ENCODE measurements around the gene ZC3H8. TPM values are rescaled to one million over a fixed set of nuclear protein-coding genes. Genes with fewer than 3 reads are reported as not detected.
A peak's percentile ranks its signal among the peaks of the same experiment; 100 is the strongest.

Gene ZC3H8
- total RNA-seq, 1 donor from 2014 or later = 6.1 TPM

GRCh38 chr2:112277596-112278220 lies 22.9 kb upstream of the ZC3H8 start:
- Mint-ChIP-seq H3K4me1 (ENCODE audit: unreplicated experiment) (no peaks in the 10 kb centered on the region), H3K9me3 (ENCODE audit: unreplicated experiment) (no peaks in the 10 kb centered on the region), H3K27ac (ENCODE audit: unreplicated experiment) (no peak overlapping the region), H3K4me3 (ENCODE audit: unreplicated experiment) (no peak overlapping the region), H3K36me3 (ENCODE audit: low read depth, unreplicated experiment) (no peaks in the 10 kb centered on the region), H3K27me3 (ENCODE audit: unreplicated experiment) (peaks cover 1% of the 10 kb centered on the region)
- TF ChIP-seq, protein P1, sequence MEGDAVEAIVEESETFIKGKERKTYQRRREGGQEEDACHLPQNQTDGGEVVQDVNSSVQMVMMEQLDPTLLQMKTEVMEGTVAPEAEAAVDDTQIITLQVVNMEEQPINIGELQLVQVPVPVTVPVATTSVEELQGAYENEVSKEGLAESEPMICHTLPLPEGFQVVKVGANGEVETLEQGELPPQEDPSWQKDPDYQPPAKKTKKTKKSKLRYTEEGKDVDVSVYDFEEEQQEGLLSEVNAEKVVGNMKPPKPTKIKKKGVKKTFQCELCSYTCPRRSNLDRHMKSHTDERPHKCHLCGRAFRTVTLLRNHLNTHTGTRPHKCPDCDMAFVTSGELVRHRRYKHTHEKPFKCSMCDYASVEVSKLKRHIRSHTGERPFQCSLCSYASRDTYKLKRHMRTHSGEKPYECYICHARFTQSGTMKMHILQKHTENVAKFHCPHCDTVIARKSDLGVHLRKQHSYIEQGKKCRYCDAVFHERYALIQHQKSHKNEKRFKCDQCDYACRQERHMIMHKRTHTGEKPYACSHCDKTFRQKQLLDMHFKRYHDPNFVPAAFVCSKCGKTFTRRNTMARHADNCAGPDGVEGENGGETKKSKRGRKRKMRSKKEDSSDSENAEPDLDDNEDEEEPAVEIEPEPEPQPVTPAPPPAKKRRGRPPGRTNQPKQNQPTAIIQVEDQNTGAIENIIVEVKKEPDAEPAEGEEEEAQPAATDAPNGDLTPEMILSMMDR (IDR thresholded peaks at IDR 0.05; ENCODE audit: unreplicated experiment) = no peak
- no peak for DNase-seq (ENCODE audit: low spot score)

GRCh38 chr2:112276954-112277353 lies 22.1 kb upstream of the ZC3H8 start:
- no peaks in the 10 kb centered on the region for H3K36me3 Mint-ChIP-seq (ENCODE audit: low read depth, unreplicated experiment)
- no peaks in the 10 kb centered on the region for H3K4me1 Mint-ChIP-seq (ENCODE audit: unreplicated experiment)
- peaks cover 1% of the 10 kb centered on the region for H3K27me3 Mint-ChIP-seq (ENCODE audit: unreplicated experiment)
- DNase-seq (ENCODE audit: low spot score) = no peak
- H3K27ac Mint-ChIP-seq (ENCODE audit: unreplicated experiment) = no peak overlapping the region
- H3K4me3 Mint-ChIP-seq (ENCODE audit: unreplicated experiment) = no peak overlapping the region
- TF ChIP-seq, protein P1 (IDR thresholded peaks at IDR 0.05; ENCODE audit: unreplicated experiment) = no peak
- no peaks in the 10 kb centered on the region for H3K9me3 Mint-ChIP-seq (ENCODE audit: unreplicated experiment)

DNA sequence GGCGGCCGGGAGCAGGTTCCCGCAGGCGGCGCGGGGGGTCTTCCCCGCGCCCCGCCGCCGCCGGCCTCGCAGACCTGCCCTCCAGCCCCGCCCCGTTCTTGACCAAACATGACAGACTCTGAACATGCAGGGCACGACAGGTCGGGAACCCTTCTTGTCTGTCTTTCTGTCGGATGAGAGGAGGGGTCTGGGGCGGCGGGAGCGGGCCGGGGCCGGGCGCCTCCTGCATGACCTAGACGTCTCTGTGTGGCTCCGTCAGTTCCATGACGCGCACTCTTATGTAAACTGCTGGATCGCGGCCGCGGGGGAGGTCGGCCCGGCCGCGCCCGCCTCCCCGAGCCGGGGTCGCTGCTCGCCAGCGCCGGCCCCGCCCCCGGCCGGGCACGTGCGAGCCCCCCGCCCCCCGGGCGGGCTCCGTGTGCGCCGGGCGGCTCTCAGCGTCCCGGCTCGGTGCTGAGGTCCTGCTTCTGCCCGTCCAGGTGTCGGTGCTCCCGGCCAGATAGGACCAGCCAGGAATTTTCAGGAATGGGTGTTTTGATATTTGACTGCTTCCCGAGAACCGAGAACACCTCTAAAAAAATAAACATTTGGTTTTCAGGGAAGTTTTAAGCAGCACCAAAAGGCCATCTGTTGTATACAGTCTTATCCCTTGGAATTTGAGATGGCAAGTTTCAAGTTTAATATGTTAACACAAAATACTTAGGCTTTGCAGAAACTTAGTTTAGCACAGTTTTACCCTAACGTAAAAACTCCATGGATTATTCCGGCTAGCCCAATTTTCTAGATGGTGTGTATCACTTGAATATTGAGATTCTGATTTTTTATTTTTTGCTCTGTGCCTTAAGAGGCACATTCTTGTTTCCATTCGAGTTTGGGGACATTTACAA lies 21.3 kb upstream of the ZC3H8 start:
- H3K27ac Mint-ChIP-seq (ENCODE audit: unreplicated experiment) = peak overlapping the region; percentile 93
- peak overlapping the region; percentile 91 for H3K4me3 Mint-ChIP-seq (ENCODE audit: unreplicated experiment)
- no peaks in the 10 kb centered on the region for H3K9me3 Mint-ChIP-seq (ENCODE audit: unreplicated experiment)
- peaks cover 1% of the 10 kb centered on the region for H3K27me3 Mint-ChIP-seq (ENCODE audit: unreplicated experiment)
- no peaks in the 10 kb centered on the region for H3K36me3 Mint-ChIP-seq (ENCODE audit: low read depth, unreplicated experiment)
- no peaks in the 10 kb centered on the region for H3K4me1 Mint-ChIP-seq (ENCODE audit: unreplicated experiment)
- TF ChIP-seq, protein P1 (IDR thresholded peaks at IDR 0.05; ENCODE audit: unreplicated experiment) = no peak
- DNase-seq (ENCODE audit: low spot score) = peak; percentile 77

GRCh38 chr2:112275311-112275886 lies 20.6 kb upstream of the ZC3H8 start, which contains the start of gene ZC3H6:
Gene ZC3H6 (plus strand): TSS chr2:112275597. CDS start chr2:112275995, 398 bp downstream.
- Mint-ChIP-seq H3K4me3 (ENCODE audit: unreplicated experiment) (peak within 1 kb of the TSS; percentile 91), H3K9me3 (ENCODE audit: unreplicated experiment) (no peaks in the 10 kb centered on the region), H3K27ac (ENCODE audit: unreplicated experiment) (peak within 1 kb of the TSS; percentile 93), H3K36me3 (ENCODE audit: low read depth, unreplicated experiment) (no peaks in the 10 kb centered on the region), H3K4me1 (ENCODE audit: unreplicated experiment) (no peaks in the 10 kb centered on the region), H3K27me3 (ENCODE audit: unreplicated experiment) (peaks cover 1% of the 10 kb centered on the region)
- peak; percentile 100 for DNase-seq (ENCODE audit: low spot score)
- TF ChIP-seq, protein P1 (IDR thresholded peaks at IDR 0.05; ENCODE audit: unreplicated experiment) = no peak

All from endothelial cell (in vitro differentiated cells).